ENCODE measurements around the gene TGFBI. TPM values are rescaled to one million over a fixed set of nuclear protein-coding genes. Genes with fewer than 3 reads are reported as not detected.

The TGFBI gene
- total RNA-seq, 4 donors from 2014 or later, result 19.6 to 55.9 (median 38.5) TPM

GRCh38 chr5:135997673-135998335 lies 31.0 kb upstream of the TGFBI start:
- TF ChIP-seq POLR2A (IDR thresholded peaks at IDR 0.05) (no peak), CTCF (IDR thresholded peaks at IDR 0.05) (no peak)
- Histone ChIP-seq H3K4me3 (replicated peaks in 1 of 3) (no peak overlapping the region), H3K36me3 (no peaks in the 10 kb centered on the region), H3K9me3 (no peaks in the 10 kb centered on the region), H3K4me1 (no peaks in the 10 kb centered on the region), H3K27me3 (no peaks in the 10 kb centered on the region), H3K27ac (no peak overlapping the region)
- intact Hi-C loops (cut with DNase I), result no loop called here
- DNase-seq, result no peak
- WGBS, 2 donors, result 81 to 86% methylated on average over 8 of the region's 8 CpGs

- no peaks in the 10 kb centered on the region for H3K27me3 ChIP-seq
- no peaks in the 10 kb centered on the region for H3K4me1 ChIP-seq
- no peak overlapping the region for H3K4me3 ChIP-seq (replicated peaks in 1 of 3)
- intact Hi-C loops (cut with DNase I), result no loop called here
- DNase-seq, result no peak
- TF ChIP-seq CTCF (IDR thresholded peaks at IDR 0.05) (no peak), POLR2A (IDR thresholded peaks at IDR 0.05) (no peak)
- no peaks in the 10 kb centered on the region for H3K9me3 ChIP-seq
- H3K27ac ChIP-seq, result no peak overlapping the region
- H3K36me3 ChIP-seq, result no peaks in the 10 kb centered on the region
- 80 to 81% methylated on average over 6 of the region's 6 CpGs for WGBS, 2 donors
These were observed 29.9 kb upstream of the TGFBI start for GRCh38 chr5:135998889-135999288.

- intact Hi-C loops (cut with DNase I), result no loop called here
- TF ChIP-seq POLR2A (IDR thresholded peaks at IDR 0.05), result no peak
- TF ChIP-seq CTCF (IDR thresholded peaks at IDR 0.05), result no peak
- H3K4me3 ChIP-seq (replicated peaks in 1 of 3), result no peak overlapping the region
- no peaks in the 10 kb centered on the region for H3K36me3 ChIP-seq
- no peaks in the 10 kb centered on the region for H3K27me3 ChIP-seq
- DNase-seq, result no peak
- no peaks in the 10 kb centered on the region for H3K4me1 ChIP-seq
- no peak overlapping the region for H3K27ac ChIP-seq
- no peaks in the 10 kb centered on the region for H3K9me3 ChIP-seq
- 80 to 83% methylated on average over 8 of the region's 8 CpGs for WGBS, 2 donors
These were observed 29.2 kb upstream of the TGFBI start for GRCh38 chr5:135999406-136000139.

GRCh38 chr5:136000147-136000546 lies 28.6 kb upstream of the TGFBI start:
- no peaks in the 10 kb centered on the region for H3K36me3 ChIP-seq
- H3K27ac ChIP-seq, result no peak overlapping the region
- no peaks in the 10 kb centered on the region for H3K9me3 ChIP-seq
- 95 to 98% methylated on average over 2 of the region's 2 CpGs for whole genome bisulfite sequencing, 2 donors
- H3K4me1 ChIP-seq, result no peaks in the 10 kb centered on the region
- DNase-seq, result no peak
- intact Hi-C loops (cut with DNase I), result no loop called here
- no peak overlapping the region for H3K4me3 ChIP-seq (replicated peaks in 1 of 3)
- H3K27me3 ChIP-seq, result no peaks in the 10 kb centered on the region
- TF ChIP-seq CTCF (IDR thresholded peaks at IDR 0.05) (no peak), POLR2A (IDR thresholded peaks at IDR 0.05) (no peak)

- H3K9me3 ChIP-seq, result no peaks in the 10 kb centered on the region
- 83 to 91% methylated on average over 3 of the region's 3 CpGs for WGBS, 2 donors
- no peaks in the 10 kb centered on the region for H3K27me3 ChIP-seq
- intact Hi-C loops (cut with DNase I), result no loop called here
- no peak for DNase-seq
- TF ChIP-seq POLR2A (IDR thresholded peaks at IDR 0.05) (no peak), CTCF (IDR thresholded peaks at IDR 0.05) (no peak)
- no peak overlapping the region for H3K4me3 ChIP-seq (replicated peaks in 1 of 3)
- no peak overlapping the region for H3K27ac ChIP-seq
- no peaks in the 10 kb centered on the region for H3K36me3 ChIP-seq
- no peaks in the 10 kb centered on the region for H3K4me1 ChIP-seq
These were observed 27.9 kb upstream of the TGFBI start for GRCh38 chr5:136000932-136001331.

Measured in thyroid gland (tissue), 4 donors.